RWPE1 (cell line): ENCODE results near the gene GLIS2.
A peak's percentile ranks its signal among the peaks of the same experiment; 100 is the strongest.

Experiments used
- CTCF ChIA-PET: fragments of 350-600 bp; sonication (Branson Sonifier 250); formaldehyde crosslinking; extraction: SDS; loops from one replicate; lab custom pipeline; 2021; lab: Yijun Ruan, JAX
- POLR2A ChIA-PET: fragments of 400-600 bp; formaldehyde crosslinking; extraction: SDS; loops from one replicate; lab custom pipeline; 2020; ENCODE audit warnings: antibody characterized with exemption; ENCODE audit not compliant: low non-redundant PET; lab: Yijun Ruan, JAX
- DNase-seq: peaks from one replicate; pipeline ENCODE4 v3.0.0; 2012; ENCODE audit warnings: low spot score
- H3K27ac ChIP-seq: fragments of 450-650 bp; 2 replicates; pipeline ENCODE4 v1.5.1; 2017
- CTCF ChIP-seq: fragments of 450-650 bp; conservative IDR thresholded peaks from 2 replicates; pipeline ENCODE4 v1.5.1; 2017; ENCODE audit warnings: low read depth, mild to moderate bottlenecking

The GLIS2 gene

GRCh38 chr16:4313563-4314531 lies 2.0 kb upstream of the GLIS2 start:
- peak; percentile 44 for TF ChIP-seq CTCF
- H3K27ac ChIP-seq: peak overlapping the region; percentile 97
- no peak for DNase-seq
- POLR2A ChIA-PET: interaction anchor here (0.7 kb wide), 1 partner anchor 56 kb away, joined by 3 read pairs; no protein-coding TSS in a partner anchor
- CTCF ChIA-PET: interaction anchor here (0.5 kb wide), 1 partner anchor 17 kb away, joined by 3 read pairs; no protein-coding TSS in a partner anchor

GRCh38 chr16:4314532-4315185 lies 1.2 kb upstream of the GLIS2 start:
- H3K27ac ChIP-seq: peak overlapping the region; percentile 97
- ChIA-PET POLR2A (no interaction called here), CTCF (no interaction called here)
- no peak for DNase-seq
- TF ChIP-seq CTCF: no peak; the same call in 1 of the 2 replicates

GRCh38 chr16:4316108-4316863 lies 419 bp downstream of the GLIS2 start:
- DNase-seq: no peak
- peak overlapping the region; percentile 97 for H3K27ac ChIP-seq
- POLR2A ChIA-PET: no interaction called here

GRCh38 chr16:4316864-4317531 lies 1.1 kb downstream of the GLIS2 start:
- POLR2A ChIA-PET: no interaction called here
- peak overlapping the region; percentile 97 for H3K27ac ChIP-seq
- no peak for DNase-seq
- CTCF ChIA-PET: interaction anchor here (0.6 to 1.5 kb wide), 7 partner anchors 28 to 232 kb away, joined by 3 to 5 read pairs (median 3); no protein-coding TSS in a partner anchor
- no peak for TF ChIP-seq CTCF

More at GRCh38 chr16:4316108-4316863, 419 bp downstream of the GLIS2 start:
- TF ChIP-seq CTCF: no peak
- CTCF ChIA-PET: interaction anchor here (0.7 to 1.5 kb wide), 3 partner anchors 27 to 180 kb away, joined by 3 to 5 read pairs (median 3); no protein-coding TSS in a partner anchor

GRCh38 chr16:4317532-4318450 lies 1.9 kb downstream of the GLIS2 start:
- no peak for DNase-seq
- ChIA-PET POLR2A (no interaction called here), CTCF (interaction anchor here (0.6 to 1.5 kb wide), 5 partner anchors 29 to 231 kb away, joined by 3 to 5 read pairs (median 3); no protein-coding TSS in a partner anchor)
- no peak for TF ChIP-seq CTCF
- H3K27ac ChIP-seq: peak overlapping the region; percentile 97
